Stimulated activated CD8-positive, alpha-beta memory T cell treated with anti-CD3 and anti-CD28 coated beads, Interleukin-12 subunit alpha, Interleukin-12 subunit beta, amount 100 ng/mL, for 24 hours (primary cell): ENCODE data around the gene DPH3.

Source experiments
- DNase-seq: peaks from one replicate; pipeline ENCODE4 v3.0.0-alpha.2; 2020; ENCODE audit errors: extremely low read depth

DPH3 gene

DNA sequence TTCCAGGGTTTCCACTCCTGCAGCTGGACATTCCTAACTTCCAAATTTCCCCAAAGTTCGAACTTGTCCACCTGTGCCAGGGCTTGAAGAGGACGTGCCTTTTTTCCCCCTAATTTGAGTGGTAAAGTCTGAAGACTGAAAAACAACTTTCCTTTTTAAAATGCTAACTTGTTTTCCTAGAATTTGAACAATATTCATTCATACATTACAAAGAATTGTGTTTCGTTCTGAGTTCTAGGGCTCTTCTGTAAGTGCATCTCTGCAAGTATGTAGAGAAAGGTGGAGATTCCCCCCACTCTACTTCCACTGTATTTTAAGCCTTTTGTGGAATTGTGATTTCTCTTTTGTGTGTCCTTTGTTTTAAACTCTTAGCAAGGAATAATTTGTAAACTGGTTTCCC lies 9.4 kb downstream of the DPH3 start:
- no peak for DNase-seq

GRCh38 chr3:16254916-16255315 lies 9.8 kb downstream of the DPH3 start:
- DNase-seq = no peak

- DNase-seq = no peak
These were observed 11.1 kb downstream of the DPH3 start for GRCh38 chr3:16253601-16254000.

DNA sequence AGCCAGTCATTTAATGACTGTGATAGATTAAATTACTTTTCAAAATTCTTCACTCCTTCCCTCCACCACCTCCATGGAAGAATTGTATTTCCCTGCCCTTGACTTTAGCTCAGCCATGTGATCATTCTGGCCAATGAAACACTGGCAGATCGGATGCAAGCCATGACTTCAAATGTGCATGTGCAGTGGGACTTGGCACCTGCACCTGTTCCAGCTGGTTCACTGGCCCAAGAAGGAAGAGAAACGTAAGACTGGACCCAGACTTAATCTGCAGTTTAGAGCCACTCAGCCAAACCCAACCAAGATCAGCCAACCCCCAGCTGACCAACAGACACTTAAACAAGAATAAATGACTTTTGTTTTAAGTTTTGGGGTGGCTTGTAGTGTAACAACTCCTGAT lies 11.8 kb downstream of the DPH3 start:
- no peak for DNase-seq

GRCh38 chr3:16252243-16252978 lies 12.3 kb downstream of the DPH3 start:
- DNase-seq = no peak

- DNase-seq = no peak
These were observed 13.2 kb downstream of the DPH3 start for GRCh38 chr3:16251316-16252085.

- DNase-seq = no peak
These were observed 14.9 kb downstream of the DPH3 start for GRCh38 chr3:16249886-16250285.

- no peak for DNase-seq
These were observed 15.4 kb downstream of the DPH3 start for GRCh38 chr3:16249336-16249735.

GRCh38 chr3:16248556-16248955 lies 16.2 kb downstream of the DPH3 start:
- no peak for DNase-seq

GRCh38 chr3:16247282-16248061 lies 17.3 kb downstream of the DPH3 start:
- DNase-seq = peak; percentile 26

GRCh38 chr3:16245609-16246008 lies 19.1 kb downstream of the DPH3 start:
- DNase-seq = no peak

GRCh38 chr3:16243706-16244490 lies 20.8 kb downstream of the DPH3 start:
- no peak for DNase-seq

GRCh38 chr3:16242177-16242576 lies 22.6 kb downstream of the DPH3 start:
- DNase-seq = no peak

DNA sequence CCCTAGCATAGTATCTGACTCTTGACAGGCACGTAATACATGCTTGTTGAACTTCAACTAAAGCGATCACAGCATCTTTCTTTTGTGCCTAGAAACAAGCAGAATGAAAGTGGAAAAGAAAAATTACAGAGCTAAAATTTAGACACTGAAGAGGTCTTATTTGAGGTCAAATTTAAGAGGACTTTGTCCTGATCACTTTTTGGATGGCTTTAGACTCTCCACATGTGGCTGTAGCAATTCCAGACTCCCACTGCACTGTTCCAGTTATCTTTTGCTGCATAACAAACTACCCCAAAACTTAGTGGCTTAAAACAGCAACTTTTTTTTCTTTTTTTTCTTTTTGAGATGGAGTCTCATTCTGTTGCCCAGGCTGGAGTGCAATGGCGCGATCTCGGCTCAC lies 23.5 kb downstream of the DPH3 start:
- DNase-seq = no peak

- DNase-seq = no peak
These were observed 24.3 kb downstream of the DPH3 start for GRCh38 chr3:16240229-16241023.

DNA sequence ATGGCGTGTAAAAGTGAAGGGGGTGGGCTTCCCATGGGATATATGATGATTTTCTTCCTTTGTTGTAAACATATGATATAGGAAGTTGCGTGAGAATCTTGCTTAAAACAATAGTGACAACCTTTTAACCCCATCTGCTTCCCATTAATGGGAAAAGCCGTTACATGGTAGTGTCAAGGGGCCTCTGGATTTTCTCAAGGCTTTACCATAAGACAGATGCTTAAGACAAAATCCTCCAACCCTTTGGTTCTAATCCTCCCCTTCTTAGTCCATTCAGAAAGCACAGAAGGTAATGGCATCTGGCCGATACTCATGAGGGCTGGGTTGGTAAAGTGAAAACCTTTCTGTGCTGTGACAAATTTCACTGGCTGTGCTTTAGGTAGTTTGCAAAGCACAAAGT lies 25.0 kb downstream of the DPH3 start:
- no peak for DNase-seq

DNA sequence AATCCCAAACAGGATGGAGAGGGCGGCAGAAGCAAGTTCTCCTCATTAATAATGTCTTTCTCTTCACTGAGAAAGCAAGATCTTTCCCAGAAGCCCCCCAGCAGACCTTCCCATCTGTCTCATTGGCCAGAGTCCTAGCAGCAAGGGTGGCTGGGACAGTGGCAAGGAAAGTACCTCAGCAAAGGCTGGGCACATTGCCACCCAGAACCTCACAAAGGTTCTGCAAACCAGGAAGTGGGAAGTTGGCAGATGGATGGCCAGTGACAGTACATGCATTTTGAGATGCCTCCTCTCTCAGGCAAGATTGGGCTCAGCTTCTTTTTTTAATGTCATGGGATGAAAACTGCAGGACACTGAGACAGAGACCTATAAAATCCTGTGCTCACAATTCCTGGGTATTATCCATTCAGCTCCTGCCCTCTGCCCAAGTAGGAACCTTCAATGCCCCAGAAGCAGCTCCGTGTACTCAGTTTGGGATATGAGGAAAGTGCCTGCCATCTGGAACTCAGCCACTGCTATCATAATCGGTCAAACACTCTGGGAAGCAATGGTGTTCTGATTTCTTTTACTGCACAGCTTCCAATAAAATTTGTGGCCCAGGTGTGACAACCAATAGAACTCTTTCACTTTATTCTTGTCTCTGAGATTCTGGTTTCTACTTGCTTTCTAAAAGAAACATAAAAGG lies 25.5 kb downstream of the DPH3 start:
- no peak for DNase-seq

GRCh38 chr3:16236856-16237393 lies 27.8 kb downstream of the DPH3 start:
- no peak for DNase-seq

GRCh38 chr3:16236030-16236639 lies 28.6 kb downstream of the DPH3 start:
- no peak for DNase-seq

- DNase-seq = no peak
These were observed 30.5 kb downstream of the DPH3 start for GRCh38 chr3:16234281-16234680.
